Measurements from ENCODE around the gene PSMA6. TPM values are rescaled to one million over a fixed set of nuclear protein-coding genes. Genes with fewer than 3 reads are reported as not detected.

The PSMA6 gene
- total and polyA plus RNA-seq, 2 of the 13 experiments (the other 11 are each of a cell fraction or from before 2014, with no cell fraction given) = 525 to 1,109 TPM

- intact Hi-C loops (cut with micrococcal nuclease; ENCODE audit: unreplicated experiment) = no loop called here
- FAIRE-seq (no peak), ATAC-seq (no peak), DNase-seq (ENCODE audit: low spot score) (no peak)
- TF ChIP-seq ZBED4 (CRISPR knock-in tag; IDR thresholded peaks at IDR 0.05; ENCODE audit: borderline replicate concordance) (no peak), ZNF501 (CRISPR knock-in tag; IDR thresholded peaks at IDR 0.05) (peak; percentile 42; the same call in 1 of the 2 replicates), LCORL (IDR thresholded peaks at IDR 0.05) (no peak), LCORL (CRISPR knock-in tag; IDR thresholded peaks at IDR 0.05) (0 out of 2 replicates have a peak, but pooled peaks have one; percentile 16), ZNF30 (CRISPR knock-in tag; IDR thresholded peaks at IDR 0.05) (0 out of 2 replicates have a peak, but pooled peaks have one; percentile 72), KLF12 (CRISPR knock-in tag; IDR thresholded peaks at IDR 0.05; ENCODE audit: borderline replicate concordance) (no peak), HIC2 (CRISPR knock-in tag; IDR thresholded peaks at IDR 0.05; ENCODE audit: low read depth) (0 out of 2 replicates have a peak, but pooled peaks have one; percentile 40), ZBTB39 (CRISPR knock-in tag; IDR thresholded peaks at IDR 0.05) (0 out of 2 replicates have a peak, but pooled peaks have one; percentile 14), ZNF414 (CRISPR knock-in tag; IDR thresholded peaks at IDR 0.05) (peak; percentile 57; the same call in 1 of the 2 replicates)
- WGBS (ENCODE audit: low lambda C conversion rate) = 50% methylated on average over 8 of the region's 8 CpGs
- Histone ChIP-seq H3K9me3 (ENCODE audit: low read length) (no peaks in the 10 kb centered on the region), H3K27ac (ENCODE audit: extremely low read length, insufficient read depth, low read length) (no peak overlapping the region), H3K4me1 (ENCODE audit: insufficient read depth, low read length) (peaks cover 20% of the 10 kb centered on the region), H3K36me3 (replicated peaks in 1 of 2; ENCODE audit: control insufficient read depth in 1 of 2, insufficient read depth in 2 of 2, low read length in 2 of 2) (no peaks in the 10 kb centered on the region), H3K27me3 (ENCODE audit: control insufficient read depth in 1 of 2, insufficient read depth in 2 of 2, low read length in 2 of 2) (no peaks in the 10 kb centered on the region; a peak in 1 of 5 replicates), H3K79me2 (ENCODE audit: insufficient read depth, low read length) (peaks cover 4% of the 10 kb centered on the region), H2AFZ (ENCODE audit: low read length) (no peak overlapping the region), H3K9ac (ENCODE audit: insufficient read depth, low read depth, low read length) (no peak overlapping the region), H3K4me3 (replicated peaks in 1 of 3; ENCODE audit: insufficient read depth in 1 of 3, low read depth in 2 of 3, low read length in 3 of 3) (no peak overlapping the region), H4K20me1 (ENCODE audit: insufficient read depth, low read length) (no peaks in the 10 kb centered on the region), H3K4me2 (ENCODE audit: low read depth, low read length) (no peak overlapping the region)
- in situ Hi-C loops (cut with HindIII; ENCODE audit: extremely low pct_ligation_motif_present, low pct_unique_long_range_greater_than_20kb) = loop anchor here (5.0 kb wide), 1 partner anchor 120 kb away; no protein-coding TSS in a partner anchor
- no TSS peak for BruUV-seq (replicated peaks)
- POLR2A ChIA-PET = interaction anchor here (1.2 to 2.3 kb wide), 5 partner anchors 49 to 539 kb away, joined by 3 to 8 read pairs (median 4); partner anchors contain the start of genes BRMS1L and NFKBIA
- CTCF ChIA-PET (ENCODE audit: low intra/inter-chr PET ratio, low total read pairs) = no interaction called here
Measured at GRCh38 chr14:35287431-35288013, 4.7 kb upstream of the PSMA6 start.
